GM21825 (cell line): ENCODE measurements around the gene ARHGEF28.

Experiments
- ATAC-seq: cut with Tn5 transposase; IDR thresholded peaks from one replicate; pipeline ENCODE4 v1.9.1; 2021; ENCODE audit warnings: mild to moderate bottlenecking, moderate library complexity; ENCODE audit not compliant: unreplicated experiment

The ARHGEF28 gene

GRCh38 chr5:73895471-73895870 lies 269.5 kb downstream of the ARHGEF28 start:
- ATAC-seq, result no peak

- ATAC-seq, result no peak
These were observed 270.1 kb downstream of the ARHGEF28 start for GRCh38 chr5:73896097-73896496.

- no peak for ATAC-seq
These were observed 270.7 kb downstream of the ARHGEF28 start for GRCh38 chr5:73896668-73897067.

GRCh38 chr5:73897893-73898292 lies 271.9 kb downstream of the ARHGEF28 start:
- no peak for ATAC-seq

GRCh38 chr5:73899055-73899454 lies 273.1 kb downstream of the ARHGEF28 start:
- peak; percentile 86 for ATAC-seq

GRCh38 chr5:73899916-73900315 lies 273.9 kb downstream of the ARHGEF28 start:
- no peak for ATAC-seq

- no peak for ATAC-seq
These were observed 274.6 kb downstream of the ARHGEF28 start for GRCh38 chr5:73900566-73900965.

GRCh38 chr5:73901043-73901442 lies 275.0 kb downstream of the ARHGEF28 start:
- no peak for ATAC-seq

GRCh38 chr5:73901455-73901854 lies 275.5 kb downstream of the ARHGEF28 start:
- ATAC-seq, result no peak

- ATAC-seq, result no peak
These were observed 276.5 kb downstream of the ARHGEF28 start for GRCh38 chr5:73902327-73903051.

- ATAC-seq, result no peak
These were observed 277.2 kb downstream of the ARHGEF28 start for GRCh38 chr5:73903169-73903568.

- no peak for ATAC-seq
These were observed 280.3 kb downstream of the ARHGEF28 start for GRCh38 chr5:73906277-73906676.

GRCh38 chr5:73907164-73907563 lies 281.2 kb downstream of the ARHGEF28 start:
- no peak for ATAC-seq

GRCh38 chr5:73908395-73908794 lies 282.4 kb downstream of the ARHGEF28 start:
- no peak for ATAC-seq

GRCh38 chr5:73908846-73909245 lies 282.9 kb downstream of the ARHGEF28 start:
- no peak for ATAC-seq

GRCh38 chr5:73909474-73909873 lies 283.5 kb downstream of the ARHGEF28 start:
- ATAC-seq, result no peak

- ATAC-seq, result no peak
These were observed 285.9 kb downstream of the ARHGEF28 start for GRCh38 chr5:73911761-73912393.

- no peak for ATAC-seq
These were observed 286.9 kb downstream of the ARHGEF28 start for GRCh38 chr5:73912821-73913271.

GRCh38 chr5:73913971-73914370 lies 288.0 kb downstream of the ARHGEF28 start:
- ATAC-seq, result no peak

GRCh38 chr5:73915345-73915744 lies 289.3 kb downstream of the ARHGEF28 start:
- no peak for ATAC-seq

- ATAC-seq, result no peak
These were observed 291.4 kb downstream of the ARHGEF28 start for GRCh38 chr5:73917433-73917832.

GRCh38 chr5:73917891-73918290 lies 291.9 kb downstream of the ARHGEF28 start:
- no peak for ATAC-seq
